ENCODE results near the gene TMEM181.

DNA sequence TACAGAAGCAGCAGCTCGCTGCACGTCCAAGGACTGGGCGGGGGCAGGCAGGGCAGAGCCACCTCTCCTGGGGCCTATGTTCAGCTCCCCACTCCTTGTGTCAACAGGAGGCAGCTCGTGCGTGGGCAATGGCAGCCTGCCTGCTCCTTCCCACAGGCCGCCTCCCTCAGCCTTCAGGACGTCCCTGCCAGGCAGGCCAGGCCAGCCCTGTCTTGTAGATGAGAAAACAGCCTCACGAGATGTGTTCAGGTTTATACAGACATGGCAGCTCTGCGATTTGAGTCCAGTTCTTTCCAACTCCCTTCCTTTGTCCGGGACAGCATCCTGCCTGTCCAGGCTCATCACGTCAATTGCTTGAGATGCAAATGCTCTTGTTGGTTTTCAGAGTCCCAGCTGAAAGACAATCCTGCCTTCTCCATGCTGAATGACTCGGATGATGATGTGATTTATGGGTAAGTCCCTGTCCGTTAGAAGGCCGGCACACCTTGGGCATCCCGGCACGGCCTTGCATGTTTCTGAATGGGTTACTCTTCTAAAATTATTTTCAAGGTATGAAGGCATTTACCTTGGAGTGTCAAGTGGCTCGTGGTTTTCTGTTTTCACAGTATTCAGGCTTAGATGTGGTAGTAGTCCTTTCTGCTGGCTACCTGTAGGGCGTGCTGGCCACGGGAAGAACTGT, 71.2 kb downstream of the TMEM181 start:
- TF ChIP-seq, protein P1, sequence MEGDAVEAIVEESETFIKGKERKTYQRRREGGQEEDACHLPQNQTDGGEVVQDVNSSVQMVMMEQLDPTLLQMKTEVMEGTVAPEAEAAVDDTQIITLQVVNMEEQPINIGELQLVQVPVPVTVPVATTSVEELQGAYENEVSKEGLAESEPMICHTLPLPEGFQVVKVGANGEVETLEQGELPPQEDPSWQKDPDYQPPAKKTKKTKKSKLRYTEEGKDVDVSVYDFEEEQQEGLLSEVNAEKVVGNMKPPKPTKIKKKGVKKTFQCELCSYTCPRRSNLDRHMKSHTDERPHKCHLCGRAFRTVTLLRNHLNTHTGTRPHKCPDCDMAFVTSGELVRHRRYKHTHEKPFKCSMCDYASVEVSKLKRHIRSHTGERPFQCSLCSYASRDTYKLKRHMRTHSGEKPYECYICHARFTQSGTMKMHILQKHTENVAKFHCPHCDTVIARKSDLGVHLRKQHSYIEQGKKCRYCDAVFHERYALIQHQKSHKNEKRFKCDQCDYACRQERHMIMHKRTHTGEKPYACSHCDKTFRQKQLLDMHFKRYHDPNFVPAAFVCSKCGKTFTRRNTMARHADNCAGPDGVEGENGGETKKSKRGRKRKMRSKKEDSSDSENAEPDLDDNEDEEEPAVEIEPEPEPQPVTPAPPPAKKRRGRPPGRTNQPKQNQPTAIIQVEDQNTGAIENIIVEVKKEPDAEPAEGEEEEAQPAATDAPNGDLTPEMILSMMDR (IDR thresholded peaks at IDR 0.05): no peak
- TF ChIP-seq, protein P2, sequence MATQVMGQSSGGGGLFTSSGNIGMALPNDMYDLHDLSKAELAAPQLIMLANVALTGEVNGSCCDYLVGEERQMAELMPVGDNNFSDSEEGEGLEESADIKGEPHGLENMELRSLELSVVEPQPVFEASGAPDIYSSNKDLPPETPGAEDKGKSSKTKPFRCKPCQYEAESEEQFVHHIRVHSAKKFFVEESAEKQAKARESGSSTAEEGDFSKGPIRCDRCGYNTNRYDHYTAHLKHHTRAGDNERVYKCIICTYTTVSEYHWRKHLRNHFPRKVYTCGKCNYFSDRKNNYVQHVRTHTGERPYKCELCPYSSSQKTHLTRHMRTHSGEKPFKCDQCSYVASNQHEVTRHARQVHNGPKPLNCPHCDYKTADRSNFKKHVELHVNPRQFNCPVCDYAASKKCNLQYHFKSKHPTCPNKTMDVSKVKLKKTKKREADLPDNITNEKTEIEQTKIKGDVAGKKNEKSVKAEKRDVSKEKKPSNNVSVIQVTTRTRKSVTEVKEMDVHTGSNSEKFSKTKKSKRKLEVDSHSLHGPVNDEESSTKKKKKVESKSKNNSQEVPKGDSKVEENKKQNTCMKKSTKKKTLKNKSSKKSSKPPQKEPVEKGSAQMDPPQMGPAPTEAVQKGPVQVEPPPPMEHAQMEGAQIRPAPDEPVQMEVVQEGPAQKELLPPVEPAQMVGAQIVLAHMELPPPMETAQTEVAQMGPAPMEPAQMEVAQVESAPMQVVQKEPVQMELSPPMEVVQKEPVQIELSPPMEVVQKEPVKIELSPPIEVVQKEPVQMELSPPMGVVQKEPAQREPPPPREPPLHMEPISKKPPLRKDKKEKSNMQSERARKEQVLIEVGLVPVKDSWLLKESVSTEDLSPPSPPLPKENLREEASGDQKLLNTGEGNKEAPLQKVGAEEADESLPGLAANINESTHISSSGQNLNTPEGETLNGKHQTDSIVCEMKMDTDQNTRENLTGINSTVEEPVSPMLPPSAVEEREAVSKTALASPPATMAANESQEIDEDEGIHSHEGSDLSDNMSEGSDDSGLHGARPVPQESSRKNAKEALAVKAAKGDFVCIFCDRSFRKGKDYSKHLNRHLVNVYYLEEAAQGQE (IDR thresholded peaks at IDR 0.05; ENCODE audit: insufficient read depth in 1 of 2, low read depth in 2 of 2, low read length in 1 of 2): no peak

Measured in Panc1 (cell line).